HG03378 (cell line): ENCODE results near the gene RMC1.
A peak's percentile ranks its signal among the peaks of the same experiment; 100 is the strongest.

Experiments
- ATAC-seq: cut with Tn5 transposase; IDR thresholded peaks from one replicate; pipeline ENCODE4 v1.9.1; 2021; ENCODE audit warnings: mild to moderate bottlenecking, moderate library complexity; ENCODE audit not compliant: unreplicated experiment

Gene RMC1

DNA sequence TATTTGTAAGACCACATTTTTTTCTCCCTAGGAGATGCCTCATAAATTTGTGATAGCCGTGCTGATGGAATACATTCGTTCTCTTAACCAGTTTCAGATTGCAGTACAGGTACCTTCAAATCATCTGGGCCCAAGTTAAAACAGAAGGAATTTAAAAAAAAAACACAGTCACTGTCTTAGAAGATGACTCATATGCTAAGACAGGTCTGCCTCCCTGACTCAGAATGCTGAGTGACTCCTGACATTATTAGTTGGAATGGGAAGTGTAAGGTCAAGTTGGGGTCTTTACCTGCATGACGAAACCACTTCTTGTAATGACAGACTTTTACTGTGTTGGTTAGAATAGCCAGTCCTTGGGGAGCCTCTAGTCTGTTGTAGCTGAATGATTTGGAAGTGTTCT, 26.3 kb downstream of the RMC1 start:
- no peak for ATAC-seq

DNA sequence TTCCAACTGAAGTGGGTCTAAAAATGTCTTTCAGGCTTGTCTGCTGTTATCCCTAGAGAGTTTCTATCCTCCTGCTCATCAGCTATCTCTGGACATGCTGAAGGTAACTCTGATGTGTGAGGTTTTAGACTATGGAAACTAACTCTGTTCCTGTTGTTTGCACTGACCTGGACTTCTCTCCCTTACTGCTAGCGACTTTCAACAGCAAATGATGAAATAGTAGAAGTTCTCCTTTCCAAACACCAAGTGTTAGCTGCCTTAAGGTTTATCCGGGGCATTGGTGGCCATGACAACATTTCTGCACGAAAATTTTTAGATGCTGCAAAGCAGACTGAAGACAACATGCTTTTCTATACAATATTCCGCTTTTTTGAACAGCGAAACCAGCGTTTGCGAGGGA, 26.9 kb downstream of the RMC1 start:
- ATAC-seq, result no peak

- no peak for ATAC-seq
Observed at GRCh38 chr18:23531912-23532311, 28.6 kb downstream of the RMC1 start.

GRCh38 chr18:23532848-23533247, 29.5 kb downstream of the RMC1 start:
- ATAC-seq, result no peak

- no peak for ATAC-seq
Observed at GRCh38 chr18:23534276-23534675, 31.0 kb downstream of the RMC1 start.

GRCh38 chr18:23536204-23536603, 32.9 kb downstream of the RMC1 start:
- ATAC-seq, result no peak

DNA sequence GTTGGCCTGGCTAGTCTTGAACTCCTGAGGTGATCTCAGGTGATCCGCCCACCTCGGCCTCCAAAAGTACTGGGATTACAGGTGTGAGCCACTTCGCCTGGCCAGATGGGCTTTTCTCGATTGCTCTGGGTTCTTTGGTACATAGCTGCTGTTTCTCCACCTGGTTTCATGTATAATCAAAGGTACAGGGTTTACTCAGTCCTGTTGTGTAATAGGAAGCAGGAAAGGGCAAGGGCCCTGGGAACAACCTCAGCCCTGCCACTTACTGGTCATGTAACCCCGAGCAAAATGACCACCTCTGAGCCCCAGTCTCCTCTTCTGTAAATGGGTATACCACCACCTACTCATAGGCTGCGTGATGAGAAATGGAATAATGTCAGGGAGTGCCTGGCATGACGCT, 34.0 kb downstream of the RMC1 start:
- no peak for ATAC-seq

DNA sequence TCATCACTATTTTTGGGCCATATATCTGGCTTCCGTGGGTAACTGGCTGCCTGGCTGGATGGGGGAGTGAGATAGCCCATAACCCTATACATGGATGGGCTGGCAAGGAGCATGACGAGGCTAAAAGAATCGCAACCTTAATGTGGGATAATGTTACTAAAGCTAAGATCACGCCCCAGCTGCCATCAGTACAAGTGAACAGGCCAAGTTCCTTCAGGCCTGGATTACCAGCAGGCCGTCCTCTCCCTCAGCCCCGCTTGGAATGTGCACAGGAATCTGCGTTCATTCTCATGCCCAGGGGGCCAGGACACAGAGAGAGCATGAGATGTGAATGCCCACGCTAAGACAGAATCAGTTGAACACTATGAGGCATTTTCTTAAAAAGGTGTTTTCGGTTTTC, 34.7 kb downstream of the RMC1 start:
- ATAC-seq, result no peak

DNA sequence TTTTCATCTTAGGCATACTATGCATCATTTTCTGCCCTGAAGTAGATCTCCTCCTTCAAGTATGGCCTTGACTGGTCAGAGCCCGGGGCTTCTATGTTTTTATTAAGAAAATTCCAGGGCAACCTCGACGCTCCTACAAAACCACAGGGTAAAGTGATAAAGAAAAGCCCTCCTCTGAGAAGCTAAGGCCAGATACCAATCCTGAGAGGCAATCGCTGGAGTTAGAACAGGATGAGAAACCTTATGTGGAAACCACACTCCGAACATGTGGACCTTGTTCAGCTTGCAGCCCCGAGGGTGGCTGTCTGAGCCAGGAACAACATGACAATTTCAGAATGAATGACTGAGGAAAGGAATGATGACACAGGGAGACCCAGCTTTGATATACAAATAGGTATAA, 35.6 kb downstream of the RMC1 start:
- ATAC-seq, result no peak

GRCh38 chr18:23539296-23539695, 36.0 kb downstream of the RMC1 start:
- no peak for ATAC-seq

DNA sequence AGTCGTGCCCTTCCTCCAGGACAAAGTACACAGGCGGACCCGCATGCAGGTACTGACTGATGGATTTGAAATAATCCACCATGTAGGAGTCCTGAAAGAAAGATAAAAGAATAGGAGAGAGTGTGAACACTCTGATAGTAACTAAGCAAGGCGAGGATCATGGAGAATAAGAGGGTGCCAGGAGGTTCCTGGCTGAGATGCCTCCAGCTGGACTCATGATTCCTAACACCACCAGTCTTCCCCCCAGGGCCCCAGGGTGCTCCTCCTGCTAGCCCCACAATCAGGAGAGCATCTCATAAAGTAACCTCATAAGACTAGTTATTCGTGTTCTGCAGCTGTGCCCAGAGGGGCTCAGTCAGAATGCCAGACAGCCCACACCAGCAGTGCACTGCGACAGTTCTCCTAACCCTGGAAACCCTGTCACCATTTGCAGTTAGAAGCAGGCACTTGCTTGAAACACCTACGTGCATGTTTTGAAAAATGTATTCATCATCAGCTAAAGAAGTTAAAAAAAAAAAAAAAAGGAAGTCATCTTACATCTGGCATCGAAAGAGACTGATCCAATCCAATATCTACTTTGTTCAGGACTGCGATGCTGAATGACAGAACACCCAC, 36.7 kb downstream of the RMC1 start:
- ATAC-seq, result no peak

DNA sequence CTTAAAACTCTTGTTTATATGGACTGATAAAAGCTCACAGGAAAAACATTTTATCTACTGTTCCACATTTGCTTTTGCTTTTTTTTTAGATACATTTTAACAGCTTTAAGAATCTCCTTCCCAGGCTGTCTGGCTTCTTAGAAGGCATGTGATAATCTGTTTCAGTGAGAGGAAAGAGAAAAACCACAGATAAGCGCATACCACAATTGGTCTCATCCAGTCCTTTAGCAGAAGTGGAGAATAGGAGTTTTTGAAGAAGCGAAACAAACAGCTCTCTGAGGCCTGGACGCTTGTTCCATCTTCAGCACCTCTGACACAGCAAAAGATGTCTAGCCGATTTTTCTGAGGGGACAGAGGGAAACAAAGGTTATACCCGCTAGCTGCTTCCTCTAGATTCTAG, 37.6 kb downstream of the RMC1 start:
- ATAC-seq, result peak; percentile 75

- no peak for ATAC-seq
Observed at GRCh38 chr18:23541349-23542093, 38.2 kb downstream of the RMC1 start.

- ATAC-seq, result no peak
Observed at GRCh38 chr18:23542461-23542860, 39.1 kb downstream of the RMC1 start.

- no peak for ATAC-seq
Observed at GRCh38 chr18:23545247-23545789, 42.0 kb downstream of the RMC1 start.

DNA sequence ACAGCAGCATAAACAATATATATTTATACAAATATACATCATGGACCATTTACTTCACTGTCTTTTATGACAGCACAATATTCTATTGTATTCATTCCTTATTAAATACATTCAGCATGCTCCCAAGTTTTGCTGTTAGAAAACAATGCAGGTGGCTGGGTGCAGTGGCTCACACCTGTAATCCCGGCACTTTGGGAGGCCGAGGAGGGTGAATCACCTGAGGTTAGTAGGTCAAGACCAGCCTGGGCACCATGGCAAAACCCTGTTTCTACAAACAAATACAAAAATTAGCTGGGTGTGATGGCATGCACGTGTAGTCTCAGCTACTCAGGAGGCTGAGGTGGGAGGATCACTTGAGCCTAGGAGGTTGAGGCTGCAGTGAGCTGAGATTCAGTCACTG, 44.0 kb downstream of the RMC1 start:
- ATAC-seq, result no peak

GRCh38 chr18:23547846-23548245, 44.5 kb downstream of the RMC1 start:
- ATAC-seq, result no peak

DNA sequence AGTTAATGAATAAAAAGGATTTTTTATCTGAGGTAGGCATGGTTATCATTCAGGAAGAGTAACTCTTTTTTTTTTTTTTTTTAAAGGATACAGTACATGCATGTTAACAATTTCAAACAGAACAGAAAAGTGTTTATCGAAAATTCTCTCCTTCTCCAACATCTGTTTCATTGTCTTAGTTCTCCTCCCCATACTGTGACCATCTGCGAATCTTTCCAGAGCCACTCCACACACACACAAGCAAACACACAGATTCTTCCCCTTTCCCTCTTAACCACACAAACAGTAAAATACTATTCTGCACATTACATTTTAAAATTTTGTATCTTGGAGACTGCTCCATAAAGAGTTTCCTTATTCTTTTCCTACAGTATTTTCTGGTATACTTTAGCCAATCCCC, 45.0 kb downstream of the RMC1 start:
- ATAC-seq, result no peak

DNA sequence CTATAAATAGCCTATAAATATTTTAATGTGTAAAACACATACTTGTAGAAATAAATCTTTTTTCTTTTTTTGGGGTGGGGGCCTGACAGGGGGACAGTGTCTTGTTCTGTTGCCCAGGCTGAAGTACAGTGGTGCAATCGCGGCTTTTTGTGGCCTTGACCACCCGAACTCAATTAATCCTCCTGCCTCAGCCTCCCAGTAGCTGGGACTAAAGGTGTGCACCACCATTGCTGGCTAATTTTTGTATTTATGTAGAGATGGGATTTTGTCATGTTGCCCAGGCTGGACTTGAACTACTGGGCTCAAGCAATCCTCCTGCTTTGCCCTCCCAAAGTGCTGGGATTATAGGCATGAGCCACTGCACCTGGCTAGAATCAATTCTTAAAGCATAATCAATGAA, 45.4 kb downstream of the RMC1 start:
- ATAC-seq, result no peak

DNA sequence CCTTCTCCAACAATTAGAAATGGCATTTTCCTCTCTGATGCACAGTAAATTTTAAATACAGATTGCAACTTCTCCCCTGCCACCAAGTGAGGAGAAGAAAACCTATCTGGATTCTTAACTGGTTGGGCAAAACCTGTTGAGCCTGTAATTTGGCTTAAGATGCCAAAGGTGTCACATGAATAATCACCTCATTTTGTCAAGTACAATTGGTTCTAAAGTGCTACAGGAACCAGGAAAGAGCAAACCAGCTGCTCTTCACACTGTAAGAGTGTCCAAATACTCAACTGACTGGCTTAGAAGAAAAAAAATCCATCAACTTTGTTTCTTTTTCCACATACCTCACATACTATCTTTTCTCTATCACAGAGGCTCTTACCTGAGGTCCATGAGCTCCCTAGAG, 47.6 kb downstream of the RMC1 start:
- ATAC-seq, result no peak

DNA sequence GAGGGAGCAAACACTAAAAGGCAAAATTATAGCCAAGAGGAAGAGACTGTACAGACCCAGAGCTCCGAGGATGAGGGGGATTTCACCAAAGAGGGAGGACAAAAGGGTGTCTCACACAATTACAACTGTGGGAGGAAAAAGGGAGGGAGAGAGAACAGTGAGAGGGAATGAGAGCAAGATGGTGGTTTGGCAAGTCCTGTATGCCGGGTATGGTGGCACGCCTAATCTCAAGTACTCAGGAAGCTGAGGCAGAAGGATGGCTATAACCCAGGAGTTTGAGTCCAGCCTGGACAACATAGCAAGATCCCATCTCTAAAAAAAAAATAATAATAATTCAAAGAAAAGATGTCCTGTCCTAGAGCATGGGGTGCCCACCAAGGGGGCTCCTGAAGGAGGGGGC, 48.7 kb downstream of the RMC1 start:
- no peak for ATAC-seq

DNA sequence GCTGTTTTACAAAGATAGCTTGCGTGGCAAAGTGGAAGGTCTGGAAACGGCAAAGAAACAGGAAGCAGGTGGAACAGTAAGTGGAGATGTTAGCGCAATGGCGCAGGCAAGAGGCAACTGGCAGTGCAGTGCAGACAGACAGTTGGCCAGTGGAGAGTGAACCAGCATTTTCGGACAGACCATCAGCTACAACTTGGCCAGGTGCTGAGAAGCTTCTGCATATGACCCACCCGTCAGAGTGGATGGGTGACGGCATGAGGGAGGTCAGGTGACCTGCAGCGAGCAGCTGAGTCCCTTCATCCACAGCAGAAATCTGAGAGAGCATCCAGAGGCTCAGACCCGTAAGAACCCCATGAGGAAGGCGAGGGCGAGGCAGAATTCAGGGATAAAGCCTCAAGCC, 49.2 kb downstream of the RMC1 start:
- ATAC-seq, result no peak

DNA sequence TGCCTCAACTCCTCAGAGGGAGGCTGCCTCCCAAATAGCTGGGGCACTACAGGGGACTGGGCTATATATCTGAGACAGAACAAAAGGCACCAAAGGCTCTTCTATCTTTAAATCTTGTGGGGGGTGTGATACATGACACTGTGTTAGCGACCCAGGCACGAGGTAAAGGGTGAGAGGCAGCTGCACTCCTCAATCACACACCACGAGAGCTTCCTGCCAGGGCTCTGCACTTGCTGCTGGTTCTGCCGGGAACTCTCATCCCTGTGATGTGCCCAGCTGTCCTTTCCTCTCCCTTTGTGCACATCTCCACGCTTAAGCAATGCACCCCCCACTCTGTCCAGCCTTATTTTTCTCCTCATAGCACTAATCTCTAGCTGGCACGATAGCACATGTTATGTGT, 50.6 kb downstream of the RMC1 start:
- no peak for ATAC-seq
